Memory B cell (primary cell): ENCODE results near the gene MSTN.

ENCODE experiments used
- ATAC-seq: fragments of 150-1000 bp; cut with Tn5 transposase; 2 replicates; pipeline ENCODE4 v1.10.0; 2021; ENCODE audit warnings: low read depth, mild to moderate bottlenecking, moderate library complexity
- DNase-seq, 2 donors: peaks; one replicate each; pipeline ENCODE4 v3.0.0; 2022; ENCODE audit warnings: low spot score in 2 of 2
- H3K27ac Mint-ChIP-seq: one replicate; pipeline ENCODE4 v1.8.0; 2022; ENCODE audit warnings: mild to moderate bottlenecking, moderate library complexity, mixed read lengths
- H3K27me3 Mint-ChIP-seq: one replicate; pipeline ENCODE4 v1.8.0; 2022; ENCODE audit warnings: mixed read lengths
- H3K36me3 Mint-ChIP-seq: one replicate; pipeline ENCODE4 v1.8.0; 2022; ENCODE audit warnings: mild to moderate bottlenecking, mixed read lengths
- H3K4me1 Mint-ChIP-seq: one replicate; pipeline ENCODE4 v1.8.0; 2022; ENCODE audit warnings: mixed read lengths
- H3K4me3 Mint-ChIP-seq: one replicate; pipeline ENCODE4 v1.8.0; 2022; ENCODE audit warnings: mild to moderate bottlenecking, moderate library complexity, mixed read lengths
- H3K9me3 Mint-ChIP-seq: one replicate; pipeline ENCODE4 v1.8.0; 2022; ENCODE audit warnings: mixed read lengths

The MSTN gene

GRCh38 chr2:190084704-190085103 lies 22.2 kb upstream of the MSTN start:
- Mint-ChIP-seq H3K27ac (no peak overlapping the region), H3K4me1 (no peaks in the 10 kb centered on the region), H3K36me3 (no peaks in the 10 kb centered on the region), H3K27me3 (peaks cover 6% of the 10 kb centered on the region), H3K4me3 (no peak overlapping the region), H3K9me3 (no peaks in the 10 kb centered on the region)
- DNase-seq (no peak), ATAC-seq (no peak)

GRCh38 chr2:190082118-190082517 lies 19.6 kb upstream of the MSTN start:
- ATAC-seq (no peak), DNase-seq (no peak)
- H3K36me3 Mint-ChIP-seq = no peaks in the 10 kb centered on the region
- no peaks in the 10 kb centered on the region for H3K4me1 Mint-ChIP-seq
- no peak overlapping the region for H3K27ac Mint-ChIP-seq
- H3K27me3 Mint-ChIP-seq = peaks cover 8% of the 10 kb centered on the region
- no peak overlapping the region for H3K4me3 Mint-ChIP-seq
- H3K9me3 Mint-ChIP-seq = peaks cover 2% of the 10 kb centered on the region

GRCh38 chr2:190080527-190081049 lies 18.1 kb upstream of the MSTN start:
- DNase-seq (no peak), ATAC-seq (no peak)
- H3K4me1 Mint-ChIP-seq = no peaks in the 10 kb centered on the region
- H3K9me3 Mint-ChIP-seq = peaks cover 4% of the 10 kb centered on the region
- no peak overlapping the region for H3K4me3 Mint-ChIP-seq
- H3K36me3 Mint-ChIP-seq = no peaks in the 10 kb centered on the region
- no peak overlapping the region for H3K27ac Mint-ChIP-seq
- peaks cover 7% of the 10 kb centered on the region for H3K27me3 Mint-ChIP-seq

- Mint-ChIP-seq H3K4me1 (no peaks in the 10 kb centered on the region), H3K27ac (no peak overlapping the region), H3K9me3 (peaks cover 6% of the 10 kb centered on the region), H3K27me3 (peaks cover 7% of the 10 kb centered on the region), H3K4me3 (no peak overlapping the region), H3K36me3 (no peaks in the 10 kb centered on the region)
- ATAC-seq (no peak), DNase-seq (no peak)
Measured at GRCh38 chr2:190079160-190079559, 16.6 kb upstream of the MSTN start.

GRCh38 chr2:190075623-190076022 lies 13.1 kb upstream of the MSTN start:
- DNase-seq (no peak), ATAC-seq (no peak)
- Mint-ChIP-seq H3K4me1 (no peaks in the 10 kb centered on the region), H3K27me3 (peaks cover 4% of the 10 kb centered on the region), H3K27ac (no peak overlapping the region), H3K4me3 (no peak overlapping the region), H3K36me3 (no peaks in the 10 kb centered on the region), H3K9me3 (peaks cover 6% of the 10 kb centered on the region)

- Mint-ChIP-seq H3K27me3 (peaks cover 2% of the 10 kb centered on the region), H3K4me1 (no peaks in the 10 kb centered on the region), H3K4me3 (no peak overlapping the region), H3K27ac (no peak overlapping the region), H3K36me3 (no peaks in the 10 kb centered on the region), H3K9me3 (no peaks in the 10 kb centered on the region)
- peak in 1 of 2 donors; percentile 14 for DNase-seq
- ATAC-seq = peak; percentile 46
Measured at GRCh38 chr2:190069936-190070696, 7.6 kb upstream of the MSTN start.

- Mint-ChIP-seq H3K27me3 (peaks cover 2% of the 10 kb centered on the region), H3K36me3 (no peaks in the 10 kb centered on the region), H3K27ac (no peak overlapping the region), H3K9me3 (no peaks in the 10 kb centered on the region), H3K4me1 (no peaks in the 10 kb centered on the region), H3K4me3 (no peak overlapping the region)
- DNase-seq = no peak
- no peak for ATAC-seq
Measured at GRCh38 chr2:190068764-190069163, 6.2 kb upstream of the MSTN start.

GRCh38 chr2:190065839-190066238 lies 3.3 kb upstream of the MSTN start:
- ATAC-seq = no peak
- H3K4me1 Mint-ChIP-seq = no peaks in the 10 kb centered on the region
- H3K9me3 Mint-ChIP-seq = no peaks in the 10 kb centered on the region
- H3K27me3 Mint-ChIP-seq = peaks cover 2% of the 10 kb centered on the region
- no peaks in the 10 kb centered on the region for H3K36me3 Mint-ChIP-seq
- no peak overlapping the region for H3K4me3 Mint-ChIP-seq
- DNase-seq = no peak
- no peak overlapping the region for H3K27ac Mint-ChIP-seq

- Mint-ChIP-seq H3K4me1 (no peaks in the 10 kb centered on the region), H3K4me3 (no peak overlapping the region), H3K27ac (no peak overlapping the region), H3K27me3 (no peaks in the 10 kb centered on the region), H3K36me3 (no peaks in the 10 kb centered on the region), H3K9me3 (no peaks in the 10 kb centered on the region)
- no peak for DNase-seq
- ATAC-seq = no peak
Measured at GRCh38 chr2:190063624-190064023, 1.1 kb upstream of the MSTN start.

- ATAC-seq (no peak), DNase-seq (no peak)
- Mint-ChIP-seq H3K27me3 (no peaks in the 10 kb centered on the region), H3K4me1 (no peaks in the 10 kb centered on the region), H3K36me3 (no peaks in the 10 kb centered on the region), H3K9me3 (no peaks in the 10 kb centered on the region), H3K27ac (no peak overlapping the region), H3K4me3 (no peak overlapping the region)
Measured at GRCh38 chr2:190062053-190062452, 476 bp downstream of the MSTN start.

GRCh38 chr2:190060626-190061025 lies 1.9 kb downstream of the MSTN start:
- no peaks in the 10 kb centered on the region for H3K9me3 Mint-ChIP-seq
- H3K4me3 Mint-ChIP-seq = no peak overlapping the region
- H3K27ac Mint-ChIP-seq = no peak overlapping the region
- H3K4me1 Mint-ChIP-seq = no peaks in the 10 kb centered on the region
- no peak for ATAC-seq
- DNase-seq = no peak
- H3K27me3 Mint-ChIP-seq = no peaks in the 10 kb centered on the region
- H3K36me3 Mint-ChIP-seq = no peaks in the 10 kb centered on the region

GRCh38 chr2:190060019-190060418 lies 2.5 kb downstream of the MSTN start:
- no peaks in the 10 kb centered on the region for H3K4me1 Mint-ChIP-seq
- DNase-seq (no peak), ATAC-seq (no peak)
- H3K9me3 Mint-ChIP-seq = no peaks in the 10 kb centered on the region
- H3K27ac Mint-ChIP-seq = no peak overlapping the region
- no peaks in the 10 kb centered on the region for H3K36me3 Mint-ChIP-seq
- no peaks in the 10 kb centered on the region for H3K27me3 Mint-ChIP-seq
- no peak overlapping the region for H3K4me3 Mint-ChIP-seq

- no peaks in the 10 kb centered on the region for H3K27me3 Mint-ChIP-seq
- H3K4me1 Mint-ChIP-seq = no peaks in the 10 kb centered on the region
- H3K36me3 Mint-ChIP-seq = no peaks in the 10 kb centered on the region
- H3K4me3 Mint-ChIP-seq = no peak overlapping the region
- no peaks in the 10 kb centered on the region for H3K9me3 Mint-ChIP-seq
- ATAC-seq = no peak
- H3K27ac Mint-ChIP-seq = no peak overlapping the region
- DNase-seq = no peak
Measured at GRCh38 chr2:190053426-190053825, 9.1 kb downstream of the MSTN start.

- Mint-ChIP-seq H3K4me3 (no peak overlapping the region), H3K4me1 (no peaks in the 10 kb centered on the region), H3K9me3 (no peaks in the 10 kb centered on the region), H3K36me3 (no peaks in the 10 kb centered on the region), H3K27me3 (no peaks in the 10 kb centered on the region), H3K27ac (no peak overlapping the region)
- ATAC-seq (no peak), DNase-seq (no peak)
Measured at GRCh38 chr2:190052307-190052706, 10.2 kb downstream of the MSTN start.

GRCh38 chr2:190051223-190051622 lies 11.3 kb downstream of the MSTN start:
- no peak for DNase-seq
- no peaks in the 10 kb centered on the region for H3K9me3 Mint-ChIP-seq
- H3K4me1 Mint-ChIP-seq = no peaks in the 10 kb centered on the region
- H3K4me3 Mint-ChIP-seq = no peak overlapping the region
- H3K27me3 Mint-ChIP-seq = peaks cover 4% of the 10 kb centered on the region
- no peak for ATAC-seq
- no peaks in the 10 kb centered on the region for H3K36me3 Mint-ChIP-seq
- H3K27ac Mint-ChIP-seq = no peak overlapping the region
